Natural killer cell (primary cell): Measurements from ENCODE around the gene SCN7A. TPM values are rescaled to one million over a fixed set of nuclear protein-coding genes. Genes with fewer than 3 reads are reported as not detected.

Experiments
- ATAC-seq, 3 donors: fragments of 150-1000 bp in 2 of 3; fragments of 200-7000 bp in 1 of 3; cut with Tn5 transposase; 1 replicate in 1 of 3; 2 replicates in 2 of 3; pipeline ENCODE4 v1.10.0; 2021; ENCODE audit warnings: mild to moderate bottlenecking in 2 of 3, moderate library complexity in 2 of 3
- DNase-seq, 2 donors: peaks; one replicate each; pipeline versions ENCODE4 v3.0.0 to v3.0.0-alpha.2; 2013 to 2021; ENCODE audit warnings: mixed read lengths in 1 of 2
- H3K27ac ChIP-seq: one replicate; pipeline ENCODE4 v1.5.1; 2013; ENCODE audit warnings: mild to moderate bottlenecking, low read length
- H3K27me3 ChIP-seq: one replicate; pipeline ENCODE4 v1.6.1; 2013; ENCODE audit warnings: low read length; ENCODE audit not compliant: control insufficient read depth, insufficient read depth
- H3K36me3 ChIP-seq: one replicate; pipeline ENCODE4 v1.6.1; 2013; ENCODE audit warnings: low read length; ENCODE audit not compliant: control insufficient read depth, insufficient read depth
- H3K4me1 ChIP-seq: one replicate; pipeline ENCODE4 v1.6.1; 2013; ENCODE audit warnings: low read length; ENCODE audit not compliant: control insufficient read depth, insufficient read depth
- H3K4me3 ChIP-seq: one replicate; pipeline ENCODE4 v1.5.1; 2013; ENCODE audit warnings: low read length
- H3K9me3 ChIP-seq: one replicate; pipeline ENCODE4 v1.6.1; 2013; ENCODE audit warnings: low read length; ENCODE audit not compliant: control insufficient read depth, insufficient read depth
- H3K27ac Mint-ChIP-seq, 2 donors: one replicate each; pipeline ENCODE4 v1.8.0; 2022; ENCODE audit warnings: mild to moderate bottlenecking in 2 of 2, mixed read lengths in 2 of 2, moderate library complexity in 1 of 2
- H3K27me3 Mint-ChIP-seq, 2 donors: one replicate each; pipeline ENCODE4 v1.8.0; 2022; ENCODE audit warnings: low read depth in 2 of 2, mixed read lengths in 2 of 2
- H3K36me3 Mint-ChIP-seq: one replicate; pipeline ENCODE4 v1.8.0; 2022; ENCODE audit warnings: mixed read lengths
- H3K4me1 Mint-ChIP-seq, 2 donors: one replicate each; pipeline ENCODE4 v1.8.0; 2022; ENCODE audit warnings: mixed read lengths in 2 of 2
- H3K4me3 Mint-ChIP-seq: one replicate; pipeline ENCODE4 v1.8.0; 2022; ENCODE audit warnings: mild to moderate bottlenecking, moderate library complexity, mixed read lengths
- H3K9me3 Mint-ChIP-seq, 2 donors: one replicate each; pipeline ENCODE4 v1.8.0; 2022; ENCODE audit warnings: mixed read lengths in 2 of 2
- WGBS: methylation state at CpG from one replicate; pipeline ENCODE4 v1.1.7; 2013; ENCODE audit warnings: missing lambda C conversion rate; ENCODE audit not compliant: insufficient coverage; 5-methylcytosine and 5-hydroxymethylcytosine counted together
- intact Hi-C: fragments of 100-400 bp; cut with micrococcal nuclease; formaldehyde crosslinking; loops from one replicate; pipeline ENCODE4 v1.14.2; 2022
- total RNA-seq, 4 donors: library from RNA; stranded (reverse); fragments of 120-200 nt in 1 of 4; gene quantifications; one replicate each; pipeline versions ENCODE4 v1.2.3 to v1.2.4, GENCODE V29; 2013 to 2022
- TF ChIP-seq, protein P1 (sequence below): fragments of 200-600 bp; IDR thresholded peaks from one replicate; pipeline ENCODE4 v1.8.0; 2022; ENCODE audit warnings: antibody characterized with exemption

The SCN7A gene
- total RNA-seq, 3 donors from 2014 or later (not counting 1 experiment from before 2014, with no cell fraction given), result not detected

DNA sequence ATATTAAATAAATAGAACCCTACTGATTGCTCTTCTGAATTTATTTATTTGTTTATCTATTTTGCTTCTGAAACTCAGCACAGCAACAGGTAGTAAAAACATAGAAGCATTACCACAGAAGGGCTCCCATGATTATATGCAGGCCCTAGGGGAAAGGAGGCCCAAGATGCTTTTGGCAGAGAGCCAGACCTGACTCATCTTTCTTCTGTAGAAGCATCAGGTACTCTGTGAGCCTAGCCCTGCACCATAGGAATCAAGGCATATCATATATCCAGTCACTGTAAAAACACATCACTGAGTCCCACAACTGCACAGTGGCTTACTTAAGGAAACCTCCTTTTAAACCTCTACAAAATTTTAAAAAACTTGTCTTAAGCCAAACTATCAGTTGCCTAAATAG lies 120.1 kb downstream of the SCN7A start:
- TF ChIP-seq, protein P1, sequence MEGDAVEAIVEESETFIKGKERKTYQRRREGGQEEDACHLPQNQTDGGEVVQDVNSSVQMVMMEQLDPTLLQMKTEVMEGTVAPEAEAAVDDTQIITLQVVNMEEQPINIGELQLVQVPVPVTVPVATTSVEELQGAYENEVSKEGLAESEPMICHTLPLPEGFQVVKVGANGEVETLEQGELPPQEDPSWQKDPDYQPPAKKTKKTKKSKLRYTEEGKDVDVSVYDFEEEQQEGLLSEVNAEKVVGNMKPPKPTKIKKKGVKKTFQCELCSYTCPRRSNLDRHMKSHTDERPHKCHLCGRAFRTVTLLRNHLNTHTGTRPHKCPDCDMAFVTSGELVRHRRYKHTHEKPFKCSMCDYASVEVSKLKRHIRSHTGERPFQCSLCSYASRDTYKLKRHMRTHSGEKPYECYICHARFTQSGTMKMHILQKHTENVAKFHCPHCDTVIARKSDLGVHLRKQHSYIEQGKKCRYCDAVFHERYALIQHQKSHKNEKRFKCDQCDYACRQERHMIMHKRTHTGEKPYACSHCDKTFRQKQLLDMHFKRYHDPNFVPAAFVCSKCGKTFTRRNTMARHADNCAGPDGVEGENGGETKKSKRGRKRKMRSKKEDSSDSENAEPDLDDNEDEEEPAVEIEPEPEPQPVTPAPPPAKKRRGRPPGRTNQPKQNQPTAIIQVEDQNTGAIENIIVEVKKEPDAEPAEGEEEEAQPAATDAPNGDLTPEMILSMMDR, result no peak
- no peaks in the 10 kb centered on the region for H3K9me3 ChIP-seq
- intact Hi-C loops, result no loop called here
- no peak overlapping the region for H3K27ac Mint-ChIP-seq
- peaks cover 0 to 2% of the 10 kb centered on the region in 2 donors for H3K9me3 Mint-ChIP-seq
- DNase-seq, result no peak
- no peaks in the 10 kb centered on the region for H3K36me3 Mint-ChIP-seq
- peaks cover 12% of the 10 kb centered on the region for H3K4me1 ChIP-seq
- H3K4me3 ChIP-seq, result no peak overlapping the region
- H3K27ac ChIP-seq, result no peak overlapping the region
- H3K4me1 Mint-ChIP-seq, result peaks cover 11% of the 10 kb centered on the region in 2 donors
- H3K27me3 Mint-ChIP-seq, result peaks cover 3 to 6% of the 10 kb centered on the region in 2 donors
- no peaks in the 10 kb centered on the region for H3K36me3 ChIP-seq
- no peak for ATAC-seq
- H3K27me3 ChIP-seq, result peaks cover 3% of the 10 kb centered on the region
- no peak overlapping the region for H3K4me3 Mint-ChIP-seq

DNA sequence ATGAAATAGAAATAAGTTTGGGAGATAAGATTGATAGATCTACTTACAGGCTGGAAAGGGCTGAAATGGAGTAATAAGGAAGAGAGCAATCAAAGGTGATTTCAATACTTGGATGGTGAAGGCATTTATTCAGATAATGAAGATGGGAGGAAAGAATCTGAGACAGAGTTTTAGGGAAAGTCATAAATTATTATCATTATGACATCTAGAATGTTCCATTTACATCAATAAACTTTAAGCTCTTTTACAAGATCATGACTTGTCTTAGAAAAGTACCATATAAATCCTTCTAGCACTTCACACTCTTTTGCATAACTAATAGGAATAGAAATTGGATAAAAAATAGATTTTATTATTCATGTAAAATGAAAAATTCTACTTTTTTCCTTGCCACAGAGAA lies 120.5 kb downstream of the SCN7A start:
- TF ChIP-seq, protein P1, result no peak
- H3K27me3 ChIP-seq, result peaks cover 3% of the 10 kb centered on the region
- Mint-ChIP-seq H3K36me3 (no peaks in the 10 kb centered on the region), H3K4me3 (no peak overlapping the region), H3K27me3 (peaks cover 3 to 6% of the 10 kb centered on the region in 2 donors), H3K9me3 (peaks cover 0 to 2% of the 10 kb centered on the region in 2 donors), H3K27ac (no peak overlapping the region), H3K4me1 (peaks cover 11% of the 10 kb centered on the region in 2 donors)
- DNase-seq (no peak), ATAC-seq (no peak)
- no peak overlapping the region for H3K4me3 ChIP-seq
- H3K4me1 ChIP-seq, result peaks cover 12% of the 10 kb centered on the region
- no peaks in the 10 kb centered on the region for H3K9me3 ChIP-seq
- intact Hi-C loops, result no loop called here
- no peak overlapping the region for H3K27ac ChIP-seq
- no peaks in the 10 kb centered on the region for H3K36me3 ChIP-seq

DNA sequence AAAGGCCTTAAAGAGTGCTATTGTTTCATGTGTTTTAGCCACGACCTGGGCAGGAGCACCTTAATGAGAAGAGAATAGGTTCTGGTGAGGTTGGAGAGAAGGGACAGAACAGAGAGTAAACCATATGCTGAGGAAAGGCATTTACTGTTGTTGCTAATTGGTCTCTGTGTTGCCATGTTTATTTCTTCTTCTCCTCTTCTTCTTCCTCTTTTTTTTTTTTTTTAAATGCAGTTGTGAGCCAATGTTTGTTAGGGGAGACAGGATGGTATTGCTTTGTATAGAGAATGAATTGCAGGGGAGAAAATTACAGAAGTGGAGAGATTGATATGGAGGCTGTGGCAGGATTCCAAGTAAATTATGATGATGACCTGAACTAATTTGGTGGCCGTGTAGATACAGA lies 120.9 kb downstream of the SCN7A start:
- Mint-ChIP-seq H3K27me3 (peaks cover 3 to 6% of the 10 kb centered on the region in 2 donors), H3K36me3 (no peaks in the 10 kb centered on the region), H3K4me3 (no peak overlapping the region), H3K9me3 (peaks cover 0 to 2% of the 10 kb centered on the region in 2 donors), H3K4me1 (peaks cover 11% of the 10 kb centered on the region in 2 donors), H3K27ac (no peak overlapping the region)
- Histone ChIP-seq H3K4me3 (no peak overlapping the region), H3K36me3 (no peaks in the 10 kb centered on the region), H3K27me3 (peaks cover 3% of the 10 kb centered on the region), H3K27ac (no peak overlapping the region), H3K4me1 (peaks cover 12% of the 10 kb centered on the region), H3K9me3 (no peaks in the 10 kb centered on the region)
- TF ChIP-seq, protein P1, result no peak
- DNase-seq (no peak), ATAC-seq (no peak)
- 48% methylated on average over 2 of the region's 2 CpGs for WGBS
- intact Hi-C loops, result no loop called here

DNA sequence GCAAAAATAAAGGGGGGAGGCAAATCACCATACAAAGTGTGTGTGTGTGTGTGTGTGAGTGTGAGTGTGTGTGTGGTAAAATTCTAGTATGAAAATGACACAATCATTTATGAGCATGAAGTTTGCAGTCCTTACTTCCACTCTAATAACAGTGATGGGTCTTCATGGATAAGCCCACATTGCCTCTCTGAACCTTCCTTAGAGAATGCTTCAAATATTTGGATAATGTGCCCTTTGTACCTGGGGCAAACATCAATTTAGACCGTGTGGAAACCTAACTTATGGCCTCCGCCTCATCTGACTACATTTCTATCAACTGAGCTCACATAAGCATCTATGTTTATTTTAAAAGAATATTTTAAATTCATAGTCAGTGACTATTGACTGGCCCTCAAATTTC lies 122.0 kb downstream of the SCN7A start:
- Mint-ChIP-seq H3K9me3 (no peaks in the 10 kb centered on the region), H3K4me1 (peaks cover 11% of the 10 kb centered on the region in 2 donors), H3K27me3 (peaks cover 3 to 6% of the 10 kb centered on the region in 2 donors), H3K4me3 (no peak overlapping the region), H3K36me3 (no peaks in the 10 kb centered on the region), H3K27ac (no peak overlapping the region)
- H3K27ac ChIP-seq, result no peak overlapping the region
- intact Hi-C loops, result no loop called here
- no peaks in the 10 kb centered on the region for H3K36me3 ChIP-seq
- ATAC-seq (no peak), DNase-seq (no peak)
- H3K4me1 ChIP-seq, result peaks cover 12% of the 10 kb centered on the region
- no peaks in the 10 kb centered on the region for H3K9me3 ChIP-seq
- TF ChIP-seq, protein P1, result no peak
- 100% methylated on average over 2 of the region's 2 CpGs for WGBS
- H3K4me3 ChIP-seq, result no peak overlapping the region
- peaks cover 3% of the 10 kb centered on the region for H3K27me3 ChIP-seq
